GM10248 (cell line): Measurements from ENCODE around the gene ZSCAN5C.
"Not testable (repeated sequence)": the region's sequence is repeated elsewhere in the genome, so short reads cannot be mapped to it uniquely, and the experiment has no call there.

ENCODE experiments used
- CTCF ChIA-PET: fragments of 300-600 bp; sonication (Branson Sonifier 250); formaldehyde crosslinking; extraction: SDS; loops from one replicate; lab custom pipeline; 2021; ENCODE audit warnings: antibody characterized with exemption; lab: Yijun Ruan, JAX
- POLR2A ChIA-PET: fragments of 350-650 bp; sonication (Branson Sonifier 250); formaldehyde crosslinking; extraction: SDS; loops from one replicate; lab custom pipeline; 2020; ENCODE audit warnings: antibody characterized with exemption; lab: Yijun Ruan, JAX
- DNase-seq: peaks from one replicate; pipeline ENCODE4 v3.0.0; 2012; ENCODE audit errors: extremely low spot score
- TF ChIP-seq, protein P1 (sequence below): IDR thresholded peaks from 2 replicates; pipeline ENCODE4 v1.5.1; 2012; ENCODE audit warnings: mild to moderate bottlenecking, low read depth; ENCODE audit errors: extremely low read depth, missing control alignments, control extremely low read depth

The ZSCAN5C gene

DNA sequence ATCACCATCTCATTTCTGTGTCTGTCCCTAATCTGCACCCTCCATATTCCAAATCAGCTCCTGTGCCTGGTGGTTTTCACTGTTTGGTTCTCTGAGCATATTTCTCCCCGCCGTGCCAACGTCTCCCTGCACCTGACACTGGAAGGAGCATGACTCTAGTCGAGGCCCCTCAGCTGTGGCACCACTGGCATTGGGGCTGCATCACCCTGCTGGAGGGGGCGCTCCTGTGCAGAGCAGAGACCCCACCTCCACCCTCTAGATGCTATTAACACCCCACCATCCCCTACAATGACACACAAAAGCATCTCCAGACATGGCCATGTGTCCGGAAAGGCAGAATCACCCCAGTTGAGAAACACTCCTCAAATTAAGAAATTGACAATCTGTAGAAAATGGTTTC is 20.8 kb downstream of the ZSCAN5C start:
- TF ChIP-seq, protein P1, sequence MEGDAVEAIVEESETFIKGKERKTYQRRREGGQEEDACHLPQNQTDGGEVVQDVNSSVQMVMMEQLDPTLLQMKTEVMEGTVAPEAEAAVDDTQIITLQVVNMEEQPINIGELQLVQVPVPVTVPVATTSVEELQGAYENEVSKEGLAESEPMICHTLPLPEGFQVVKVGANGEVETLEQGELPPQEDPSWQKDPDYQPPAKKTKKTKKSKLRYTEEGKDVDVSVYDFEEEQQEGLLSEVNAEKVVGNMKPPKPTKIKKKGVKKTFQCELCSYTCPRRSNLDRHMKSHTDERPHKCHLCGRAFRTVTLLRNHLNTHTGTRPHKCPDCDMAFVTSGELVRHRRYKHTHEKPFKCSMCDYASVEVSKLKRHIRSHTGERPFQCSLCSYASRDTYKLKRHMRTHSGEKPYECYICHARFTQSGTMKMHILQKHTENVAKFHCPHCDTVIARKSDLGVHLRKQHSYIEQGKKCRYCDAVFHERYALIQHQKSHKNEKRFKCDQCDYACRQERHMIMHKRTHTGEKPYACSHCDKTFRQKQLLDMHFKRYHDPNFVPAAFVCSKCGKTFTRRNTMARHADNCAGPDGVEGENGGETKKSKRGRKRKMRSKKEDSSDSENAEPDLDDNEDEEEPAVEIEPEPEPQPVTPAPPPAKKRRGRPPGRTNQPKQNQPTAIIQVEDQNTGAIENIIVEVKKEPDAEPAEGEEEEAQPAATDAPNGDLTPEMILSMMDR = no peak
- POLR2A ChIA-PET = no interaction called here

DNA sequence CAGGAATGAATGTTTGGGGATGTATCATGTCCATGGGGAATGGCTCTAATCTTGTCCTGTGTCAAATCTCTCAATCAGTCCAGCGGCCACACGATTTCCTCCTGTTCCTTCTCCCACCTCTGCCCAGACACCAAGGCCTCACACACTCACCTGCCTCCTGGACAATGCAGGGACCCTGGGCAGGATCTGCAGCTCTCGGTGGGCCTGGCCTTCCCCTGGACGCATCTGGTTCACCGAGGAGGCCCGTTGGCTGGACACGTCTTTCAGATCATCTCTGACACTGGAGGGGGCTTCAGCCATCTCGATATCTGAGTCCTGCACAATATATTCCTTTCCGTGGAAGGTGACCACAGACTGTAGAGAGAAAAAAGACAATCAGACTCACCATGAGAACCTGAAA is 21.4 kb downstream of the ZSCAN5C start:
- CTCF ChIA-PET = interaction anchor here (1.3 kb wide), 1 partner anchor 9 kb away, joined by 3 read pairs; no protein-coding TSS in a partner anchor
- no peak for DNase-seq
- TF ChIP-seq, protein P1 = no peak
- POLR2A ChIA-PET = no interaction called here

More for the DNA sequence above, 20.8 kb downstream of the ZSCAN5C start:
- CTCF ChIA-PET = interaction anchor here (1.3 to 2.6 kb wide), 2 partner anchors 9 to 30 kb away, joined by 3 to 9 read pairs; no protein-coding TSS in a partner anchor
- no peak for DNase-seq

DNA sequence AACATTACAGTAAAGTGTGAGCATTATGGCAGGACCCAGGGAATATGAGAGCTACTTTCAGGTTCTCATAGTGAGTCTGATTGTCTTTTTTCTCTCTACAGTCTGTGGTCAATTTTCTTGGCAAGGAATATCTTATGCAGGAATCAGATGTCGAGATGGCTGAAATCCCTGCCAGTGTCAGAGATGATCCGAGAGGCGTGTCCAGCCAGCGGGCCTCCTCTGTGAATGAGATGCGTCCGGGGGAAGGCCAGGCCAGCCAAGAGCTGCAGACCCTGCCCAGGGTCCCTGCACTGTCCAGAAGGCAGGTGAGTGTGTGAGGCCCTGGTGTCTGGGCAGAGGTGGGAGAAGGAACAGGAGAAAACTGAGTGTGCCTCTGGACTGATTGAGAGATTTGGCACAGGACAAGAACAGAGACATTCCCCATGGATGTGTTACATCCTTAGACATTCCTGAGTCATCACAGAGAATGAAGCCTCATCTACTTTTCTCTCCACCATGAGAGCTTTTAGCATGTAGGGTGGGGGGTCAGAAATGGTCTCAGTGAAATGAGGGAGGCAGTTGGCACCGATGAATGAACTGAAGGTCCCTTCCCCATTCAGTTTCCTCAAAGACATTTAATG is 43.2 kb downstream of the ZSCAN5C start:
- POLR2A ChIA-PET = no interaction called here

DNA sequence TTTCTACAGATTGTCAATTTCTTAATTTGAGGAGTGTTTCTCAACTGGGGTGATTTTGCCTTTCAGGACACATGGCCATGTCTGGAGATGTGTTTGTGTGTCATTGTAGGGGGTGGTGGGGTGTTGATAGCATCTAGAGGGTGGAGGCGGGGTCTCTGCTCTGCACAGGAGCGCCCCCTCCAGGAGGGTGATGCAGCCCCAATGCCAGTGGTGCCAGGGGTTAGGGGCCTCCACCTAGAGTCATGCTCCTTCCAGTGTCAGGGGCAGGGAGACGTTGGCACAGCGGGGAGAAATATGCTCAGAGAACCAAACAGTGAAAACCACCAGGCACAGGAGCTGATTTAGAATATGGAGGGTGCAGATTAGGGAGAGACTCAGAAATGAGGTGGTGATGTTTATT is 43.7 kb downstream of the ZSCAN5C start:
- DNase-seq, POLR2A ChIA-PET: not testable (repeated sequence)
- CTCF ChIA-PET = interaction anchor here (1.7 to 1.8 kb wide), 2 partner anchors 88 to 180 kb away, joined by 3 to 6 read pairs; no protein-coding TSS in a partner anchor

More for the DNA sequence above, 43.2 kb downstream of the ZSCAN5C start:
- TF ChIP-seq, protein P1 = no peak
- DNase-seq = no peak
- CTCF ChIA-PET = interaction anchor here (1.8 kb wide), 1 partner anchor 88 kb away, joined by 6 read pairs; no protein-coding TSS in a partner anchor

DNA sequence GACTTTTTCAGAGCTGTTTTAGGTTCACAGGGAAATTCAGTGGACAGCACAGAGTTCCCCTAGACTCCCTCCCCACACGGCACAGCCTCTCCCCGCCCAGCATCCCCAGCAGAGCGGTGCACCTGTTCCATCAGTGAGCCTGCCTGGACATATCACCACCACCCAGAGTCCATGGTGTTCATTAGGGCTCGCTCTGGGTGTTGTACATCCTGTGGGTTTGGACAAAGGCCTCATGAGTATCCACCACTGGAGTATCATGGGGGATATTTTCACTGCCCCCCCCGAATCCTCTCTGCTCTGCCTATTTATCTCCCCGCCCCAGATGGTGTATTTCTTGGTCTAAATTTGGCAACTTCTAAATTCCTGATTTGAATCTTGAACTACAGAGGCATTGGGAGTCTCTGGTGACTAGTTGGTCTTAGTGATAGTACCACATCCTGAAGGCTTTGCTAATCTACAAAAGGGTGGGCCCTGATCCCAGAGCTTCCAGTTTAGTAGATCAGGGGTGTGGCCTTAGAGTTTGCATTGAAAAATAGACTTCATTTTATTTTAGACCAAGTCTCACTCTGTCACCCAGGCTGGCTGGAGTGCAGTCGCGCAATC is 46.8 kb downstream of the ZSCAN5C start:
- CTCF ChIA-PET = interaction anchor here (1.1 to 9.3 kb wide), 3 partner anchors 85 to 181 kb away, joined by 5 to 133 read pairs (median 63); no protein-coding TSS in a partner anchor
- POLR2A ChIA-PET = not testable (repeated sequence)

DNA sequence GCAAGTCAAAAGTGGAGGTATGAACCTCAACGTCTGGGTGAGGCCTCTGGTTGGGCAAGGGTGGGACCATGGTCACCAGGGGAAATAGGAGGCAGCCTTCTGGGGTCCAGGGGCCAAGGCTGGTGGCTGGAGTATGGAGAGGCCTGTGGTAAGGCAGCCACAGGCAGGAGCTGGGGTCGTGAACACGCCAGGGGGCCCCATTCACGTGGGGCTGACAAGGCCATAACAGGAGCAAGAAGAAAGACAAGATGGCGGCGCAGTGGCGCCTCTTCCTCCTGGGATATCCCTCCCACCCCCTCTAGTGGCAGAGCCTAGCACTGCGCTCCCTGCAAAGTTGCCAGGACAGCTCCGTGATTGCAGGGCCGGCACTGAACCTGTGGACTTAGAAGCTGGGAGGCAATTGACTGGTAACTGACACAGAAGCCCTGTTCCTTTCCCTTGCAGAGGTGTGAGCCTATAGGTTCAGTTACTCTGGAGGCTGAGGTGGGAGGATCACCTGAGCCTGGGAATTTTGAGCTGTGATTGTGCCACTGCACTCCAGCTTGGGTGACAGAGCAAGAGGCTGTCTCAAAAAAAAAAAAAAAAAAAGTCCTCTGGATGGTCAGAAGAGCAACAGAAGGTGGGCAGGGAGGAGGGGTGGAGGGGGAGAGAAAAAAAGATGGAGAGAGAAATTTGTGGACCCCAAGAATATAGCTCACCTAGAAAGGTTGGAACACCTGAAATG is 50.8 kb downstream of the ZSCAN5C start:
- TF ChIP-seq, protein P1 = peak; percentile 79
- POLR2A ChIA-PET = no interaction called here
- peak; percentile 66 for DNase-seq
- CTCF ChIA-PET = interaction anchor here (0.7 to 9.3 kb wide), 55 partner anchors 8 to 846 kb away, joined by 3 to 133 read pairs (median 5); partner anchors contain the start of genes EDDM13, GALP and ZSCAN5A

More for the DNA sequence above, 46.8 kb downstream of the ZSCAN5C start:
- DNase-seq = not testable (repeated sequence)

DNA sequence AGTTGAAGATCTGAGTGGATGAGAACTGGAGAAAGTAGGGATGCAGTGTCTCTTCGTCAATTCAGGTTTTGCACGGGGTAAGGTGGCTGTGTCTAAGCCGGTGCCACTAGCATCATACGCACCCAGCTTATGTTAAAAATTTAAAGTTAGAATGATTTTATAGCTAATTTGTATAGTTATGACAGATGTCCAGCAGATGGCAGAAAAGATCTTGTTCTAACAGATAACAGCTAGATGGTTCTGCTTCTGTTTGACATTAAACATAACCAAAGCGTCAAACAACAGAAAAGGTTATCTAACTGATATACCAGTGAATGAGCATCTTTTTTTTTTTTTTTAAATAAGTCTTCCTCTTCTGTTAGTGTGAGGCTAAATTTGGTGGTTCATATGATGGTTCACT is 51.7 kb downstream of the ZSCAN5C start:
- TF ChIP-seq, protein P1 = peak; percentile 48
- peak; percentile 45 for DNase-seq
- POLR2A ChIA-PET = no interaction called here
- CTCF ChIA-PET = interaction anchor here (0.6 to 9.3 kb wide), 44 partner anchors 7 to 845 kb away, joined by 3 to 133 read pairs (median 6); partner anchors contain the start of genes EDDM13, GALP and ZSCAN5A
